Subcutaneous adipose tissue (tissue), 4 donors: Measurements from ENCODE around the gene PRKG1. TPM values are rescaled to one million over a fixed set of nuclear protein-coding genes. Genes with fewer than 3 reads are reported as not detected.

ENCODE experiments used
- total RNA-seq, 4 donors: library from RNA; depleted of rRNA; stranded (reverse); fragments of >200 nt; gene quantifications; one replicate each; pipeline ENCODE4 v1.1.0, GENCODE V29; 2016
- TF ChIP-seq, protein P1 (sequence below): fragments of 450-650 bp; IDR thresholded peaks from one replicate; pipeline ENCODE4 v1.5.1; 2016; ENCODE audit warnings: low read depth, mild to moderate bottlenecking, control low read depth, antibody characterized with exemption, moderate library complexity

The PRKG1 gene
- total RNA-seq, 4 donors from 2014 or later = 7.6 to 17.2 (median 10.7) TPM

DNA sequence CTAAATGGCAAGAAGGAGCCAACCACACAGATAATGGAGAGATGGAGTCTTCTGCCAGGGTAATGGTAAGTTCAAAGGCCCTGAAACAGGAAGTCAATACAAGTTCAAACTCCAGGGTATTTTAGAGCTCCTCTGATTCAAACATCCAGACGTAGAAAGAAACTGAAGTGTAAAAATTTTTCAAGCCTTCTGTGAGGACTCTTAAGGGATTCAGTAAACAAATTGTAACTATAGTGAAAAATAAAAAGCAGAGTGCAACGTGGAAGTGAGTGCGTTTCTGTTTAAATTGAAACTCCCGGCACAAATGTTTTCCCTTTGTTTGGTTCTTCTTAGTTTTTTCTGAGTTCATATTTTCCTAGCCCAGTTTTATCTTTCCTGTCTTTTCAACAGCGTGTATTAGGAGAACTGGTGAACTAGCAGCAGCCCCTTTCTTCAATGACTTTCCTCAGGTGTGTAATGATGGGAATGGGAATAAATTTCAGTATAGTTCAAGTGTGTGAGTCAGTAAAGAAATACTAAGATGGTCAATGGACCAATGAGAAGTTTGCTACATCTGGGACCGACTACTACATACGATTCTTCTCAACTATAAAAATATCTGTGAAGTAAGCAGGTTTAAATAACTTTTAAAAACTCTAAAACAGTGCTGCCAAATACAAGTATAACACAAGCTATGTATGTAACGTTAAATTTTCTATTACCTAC lies 326.3 kb downstream of the PRKG1 start:
- TF ChIP-seq, protein P1, sequence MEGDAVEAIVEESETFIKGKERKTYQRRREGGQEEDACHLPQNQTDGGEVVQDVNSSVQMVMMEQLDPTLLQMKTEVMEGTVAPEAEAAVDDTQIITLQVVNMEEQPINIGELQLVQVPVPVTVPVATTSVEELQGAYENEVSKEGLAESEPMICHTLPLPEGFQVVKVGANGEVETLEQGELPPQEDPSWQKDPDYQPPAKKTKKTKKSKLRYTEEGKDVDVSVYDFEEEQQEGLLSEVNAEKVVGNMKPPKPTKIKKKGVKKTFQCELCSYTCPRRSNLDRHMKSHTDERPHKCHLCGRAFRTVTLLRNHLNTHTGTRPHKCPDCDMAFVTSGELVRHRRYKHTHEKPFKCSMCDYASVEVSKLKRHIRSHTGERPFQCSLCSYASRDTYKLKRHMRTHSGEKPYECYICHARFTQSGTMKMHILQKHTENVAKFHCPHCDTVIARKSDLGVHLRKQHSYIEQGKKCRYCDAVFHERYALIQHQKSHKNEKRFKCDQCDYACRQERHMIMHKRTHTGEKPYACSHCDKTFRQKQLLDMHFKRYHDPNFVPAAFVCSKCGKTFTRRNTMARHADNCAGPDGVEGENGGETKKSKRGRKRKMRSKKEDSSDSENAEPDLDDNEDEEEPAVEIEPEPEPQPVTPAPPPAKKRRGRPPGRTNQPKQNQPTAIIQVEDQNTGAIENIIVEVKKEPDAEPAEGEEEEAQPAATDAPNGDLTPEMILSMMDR = no peak

DNA sequence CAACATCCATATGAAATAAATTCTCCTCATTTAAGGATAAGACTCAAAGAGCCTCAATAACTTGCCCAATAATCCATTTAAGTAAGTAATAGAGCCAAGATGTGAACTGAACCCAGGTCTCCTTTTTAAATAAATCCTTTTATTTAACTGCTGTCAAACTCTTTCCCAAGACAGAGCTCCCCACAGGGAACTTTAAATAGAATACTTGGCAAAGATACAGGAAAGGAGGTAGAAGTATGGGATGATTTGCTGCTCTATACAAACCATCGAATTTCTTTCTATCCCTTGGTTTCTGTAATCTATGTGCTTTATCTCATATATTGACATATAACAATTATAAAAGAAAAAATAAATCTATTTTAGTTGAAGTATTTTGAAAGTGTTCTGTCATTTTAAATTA lies 329.2 kb downstream of the PRKG1 start:
- TF ChIP-seq, protein P1 = no peak

DNA sequence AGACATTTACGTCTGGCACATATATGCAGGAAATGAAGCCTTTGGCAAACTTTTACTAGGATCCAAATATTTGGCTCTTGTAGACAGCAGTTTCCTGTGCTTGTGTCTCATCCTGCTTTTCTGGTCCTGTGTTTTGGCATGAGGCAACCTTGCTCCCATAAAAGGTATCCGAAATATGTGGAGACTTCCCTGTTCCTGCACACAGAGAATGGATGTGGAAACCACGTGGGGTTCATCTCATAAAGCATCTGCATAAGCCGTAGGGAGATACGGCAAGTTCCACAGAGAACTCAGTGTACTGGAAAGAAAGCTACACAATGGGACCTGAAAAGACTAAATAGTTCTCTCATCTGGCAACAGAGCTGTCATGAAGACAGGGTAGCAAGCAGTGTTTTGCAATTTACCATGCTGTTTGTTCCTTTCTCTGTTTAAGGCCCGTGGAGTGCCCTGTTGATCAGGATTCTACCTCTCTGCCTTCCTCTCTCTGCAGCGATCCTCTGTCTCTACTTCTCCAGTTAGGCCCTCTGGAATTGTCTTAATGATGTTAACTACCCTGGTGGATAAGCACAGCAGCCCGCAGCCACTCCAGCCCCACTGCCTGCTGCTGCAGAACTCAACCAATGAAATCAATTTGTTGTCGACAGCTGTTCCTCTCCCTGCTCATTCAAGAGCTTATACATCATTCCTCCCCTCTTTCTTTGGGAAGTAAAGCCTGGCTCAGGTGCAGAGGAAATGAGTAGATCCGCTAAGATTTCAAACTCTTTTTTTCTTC lies 331.5 kb downstream of the PRKG1 start:
- TF ChIP-seq, protein P1 = no peak

DNA sequence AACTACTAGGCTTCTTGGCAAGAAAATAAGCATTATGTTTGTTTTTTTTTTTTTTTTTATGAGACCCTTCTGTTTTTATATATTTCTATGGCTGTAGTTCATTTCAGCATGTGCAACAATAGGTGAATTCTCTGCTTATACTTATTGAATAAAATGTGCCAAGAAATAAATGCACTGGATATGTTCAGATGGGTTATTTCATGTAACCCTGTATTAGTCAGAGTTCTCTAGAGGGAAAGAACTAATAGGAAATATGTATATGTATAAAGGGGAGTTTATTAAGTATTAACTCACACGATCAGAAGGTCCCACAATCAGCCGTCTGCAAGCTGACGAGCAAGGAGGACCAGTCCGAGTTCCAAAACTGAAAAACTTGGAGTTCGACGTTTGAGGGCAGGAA lies 332.3 kb downstream of the PRKG1 start:
- TF ChIP-seq, protein P1 = no peak

DNA sequence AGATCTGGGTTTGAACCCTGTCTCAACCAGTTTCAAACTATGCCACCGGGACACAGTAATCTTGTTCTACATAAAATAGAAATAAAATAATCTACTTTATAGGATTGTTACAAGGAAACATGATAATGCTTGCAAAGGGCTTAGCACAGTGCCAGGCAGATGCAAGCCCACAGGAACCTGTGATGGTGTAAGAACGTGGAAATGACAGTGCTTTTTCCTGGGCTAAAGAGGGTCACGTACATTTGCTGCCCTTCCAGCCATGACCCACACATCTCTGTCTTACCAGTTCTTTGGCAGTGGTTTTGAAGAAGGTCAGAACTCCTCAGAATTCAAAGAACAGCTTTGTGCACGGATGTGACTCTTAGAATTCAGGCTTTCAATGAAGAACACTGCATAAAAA lies 342.2 kb downstream of the PRKG1 start:
- TF ChIP-seq, protein P1 = no peak

DNA sequence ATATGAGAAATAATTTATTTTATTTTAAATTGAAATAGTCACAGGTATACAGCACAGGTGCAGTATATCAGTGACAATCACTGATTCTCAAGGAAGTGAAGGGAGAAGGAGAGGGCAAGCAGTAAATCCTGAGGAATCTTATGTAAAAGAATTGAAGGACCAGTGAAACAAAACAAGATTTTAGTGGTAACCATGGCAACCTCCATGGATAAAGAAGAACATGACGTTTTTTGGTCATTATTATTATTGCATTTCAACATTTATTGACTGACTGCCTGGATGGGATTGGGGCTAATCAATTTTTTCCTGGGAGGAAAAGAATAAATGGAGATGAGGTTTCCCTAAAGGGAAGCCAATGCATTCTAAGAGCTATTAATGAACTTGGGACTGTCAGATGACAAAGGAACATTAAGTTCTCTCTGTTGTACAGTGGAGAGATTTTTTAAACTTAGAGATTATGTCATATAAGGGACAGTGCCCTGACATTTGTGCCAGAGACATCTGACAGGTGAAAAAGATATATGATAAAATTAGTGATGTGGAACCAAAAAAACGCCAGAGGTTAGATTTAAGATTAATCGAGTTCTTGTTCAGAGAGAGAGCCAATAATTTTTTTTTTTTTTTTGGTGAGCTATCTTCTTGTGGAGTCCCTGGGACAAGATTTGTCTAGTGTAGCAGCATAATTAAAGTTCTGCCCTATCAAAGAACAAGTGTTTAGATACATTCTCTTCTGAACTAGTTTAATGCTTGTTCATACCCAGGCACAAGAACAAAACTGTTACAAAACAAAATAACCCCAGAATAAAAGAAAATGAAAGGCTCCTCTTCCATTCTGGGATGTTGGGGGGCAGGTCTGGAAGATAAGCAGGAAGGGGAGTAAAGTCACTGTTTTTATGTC lies 345.2 kb downstream of the PRKG1 start:
- TF ChIP-seq, protein P1 = no peak
